Right renal cortex interstitium (tissue), 3 donors: ENCODE data around the gene IL37. TPM values are rescaled to one million over a fixed set of nuclear protein-coding genes. Genes with fewer than 3 reads are reported as not detected.
"Not testable (repeated sequence)": the region's sequence is repeated elsewhere in the genome, so short reads cannot be mapped to it uniquely, and the experiment has no call there.

Experiments used
- DNase-seq, 3 donors: peaks; one replicate each; pipeline ENCODE4 v3.0.0-alpha.2; 2013; ENCODE audit warnings: low read depth in 3 of 3, low spot score in 2 of 3
- polyA plus RNA-seq, 3 donors: library from polyadenylated mRNA; unstranded; fragments of 120-200 nt; gene quantifications; one replicate each; pipeline ENCODE4 v1.2.1, GENCODE V29; 2013; ENCODE audit not compliant: insufficient read length in 3 of 3

Gene IL37
- polyA plus RNA-seq, 3 donors, result not detected

GRCh38 chr2:112887964-112888749, 22.8 kb upstream of the IL37 start:
- no peak for DNase-seq

GRCh38 chr2:112889976-112890375, 21.0 kb upstream of the IL37 start:
- no peak for DNase-seq

- no peak for DNase-seq
Observed at GRCh38 chr2:112891385-112891831, 19.6 kb upstream of the IL37 start.

- no peak for DNase-seq
Observed at GRCh38 chr2:112893752-112894151, 17.2 kb upstream of the IL37 start.

GRCh38 chr2:112896909-112897623, 13.9 kb upstream of the IL37 start:
- no peak for DNase-seq

- no peak for DNase-seq
Observed at GRCh38 chr2:112897624-112897978, 13.4 kb upstream of the IL37 start.

- not testable (repeated sequence) for DNase-seq
Observed at GRCh38 chr2:112901431-112902065, 9.4 kb upstream of the IL37 start.

GRCh38 chr2:112902816-112903215, 8.1 kb upstream of the IL37 start:
- no peak for DNase-seq

GRCh38 chr2:112904883-112905282, 6.1 kb upstream of the IL37 start:
- no peak for DNase-seq

GRCh38 chr2:112906276-112906675, 4.7 kb upstream of the IL37 start:
- DNase-seq, result no peak

GRCh38 chr2:112907001-112907949, 3.7 kb upstream of the IL37 start:
- DNase-seq, result no peak

- not testable (repeated sequence) for DNase-seq
Observed at GRCh38 chr2:112908559-112908958, 2.4 kb upstream of the IL37 start.

- no peak for DNase-seq
Observed at GRCh38 chr2:112910219-112910618, 746 bp upstream of the IL37 start.

- DNase-seq, result no peak
Observed at GRCh38 chr2:112912403-112912802, 1.4 kb downstream of the IL37 start.

GRCh38 chr2:112915300-112916144, 4.6 kb downstream of the IL37 start:
- no peak for DNase-seq

GRCh38 chr2:112916145-112916571, 5.2 kb downstream of the IL37 start:
- no peak for DNase-seq

GRCh38 chr2:112916625-112917247, 5.8 kb downstream of the IL37 start:
- DNase-seq, result no peak

GRCh38 chr2:112917856-112918255, 6.9 kb downstream of the IL37 start:
- no peak for DNase-seq

- no peak for DNase-seq
Observed at GRCh38 chr2:112918256-112918655, 7.3 kb downstream of the IL37 start.
